H9 (cell line): ENCODE measurements around the gene BPIFB6. TPM values are rescaled to one million over a fixed set of nuclear protein-coding genes. Genes with fewer than 3 reads are reported as not detected.

Experiments used
- DNase-seq: peaks from one replicate; pipeline ENCODE4 v3.0.0-alpha.2; 2017
- H2AFZ ChIP-seq: one replicate; pipeline ENCODE4 v1.6.1; 2013; ENCODE audit warnings: mild to moderate bottlenecking, low read length, control low read depth, moderate library complexity
- H2AK5ac ChIP-seq: 2 replicates; pipeline ENCODE4 v1.6.1; 2013; ENCODE audit warnings: low read length, control low read depth, mixed read lengths; ENCODE audit not compliant: insufficient read length
- H2BK120ac ChIP-seq: one replicate; pipeline ENCODE4 v1.6.1; 2013; ENCODE audit warnings: low read depth, mild to moderate bottlenecking, low read length, control low read depth, inconsistent platforms; ENCODE audit not compliant: poor library complexity, severe bottlenecking
- H2BK12ac ChIP-seq: 2 replicates; pipeline ENCODE4 v1.6.1; 2013; ENCODE audit warnings: low read length, control low read depth, mixed read lengths, low read depth; ENCODE audit not compliant: insufficient read length
- H2BK15ac ChIP-seq: 2 replicates; pipeline ENCODE4 v1.6.1; 2013; ENCODE audit warnings: low read depth, low read length, control low read depth
- H2BK20ac ChIP-seq: one replicate; pipeline ENCODE4 v1.6.1; 2013; ENCODE audit warnings: low read depth, mild to moderate bottlenecking, low read length, control low read depth, inconsistent platforms; ENCODE audit not compliant: poor library complexity, severe bottlenecking
- H2BK5ac ChIP-seq: 2 replicates; pipeline ENCODE4 v1.6.1; 2013; ENCODE audit warnings: low read length, control low read depth, mixed read lengths; ENCODE audit not compliant: insufficient read length
- H3K14ac ChIP-seq: 2 replicates; pipeline ENCODE4 v1.6.1; 2013; ENCODE audit warnings: low read length, control low read depth; ENCODE audit not compliant: insufficient read depth
- H3K18ac ChIP-seq: 2 replicates; pipeline ENCODE4 v1.6.1; 2013; ENCODE audit warnings: low read depth, mild to moderate bottlenecking, mixed read lengths, low read length, control low read depth; ENCODE audit not compliant: insufficient read length
- H3K23ac ChIP-seq: 2 replicates; pipeline ENCODE4 v1.6.1; 2013; ENCODE audit warnings: low read length, control low read depth, mixed read lengths, low read depth; ENCODE audit not compliant: insufficient read length
- H3K23me2 ChIP-seq: 2 replicates; pipeline ENCODE4 v1.6.1; 2013; ENCODE audit warnings: low read depth, mild to moderate bottlenecking, mixed read lengths, low read length, control low read depth; ENCODE audit not compliant: insufficient read length, poor library complexity, severe bottlenecking
- H3K27ac ChIP-seq: 2 replicates; pipeline ENCODE4 v1.5.1; 2013; ENCODE audit warnings: low read length, control low read depth, mixed read lengths, low read depth; ENCODE audit not compliant: insufficient read length
- H3K27me3 ChIP-seq: 2 replicates; pipeline ENCODE4 v1.6.1; 2013; ENCODE audit warnings: low read length, control low read depth, inconsistent platforms; ENCODE audit not compliant: insufficient read depth
- H3K4ac ChIP-seq: 2 replicates; pipeline ENCODE4 v1.6.1; 2013; ENCODE audit warnings: low read depth, mild to moderate bottlenecking, control low read depth, inconsistent platforms, low read length, moderate library complexity
- H3K4me1 ChIP-seq: 2 replicates; pipeline ENCODE4 v1.6.1; 2013; ENCODE audit warnings: low read length, control low read depth, inconsistent platforms; ENCODE audit not compliant: insufficient read depth
- H3K4me2 ChIP-seq: 2 replicates; pipeline ENCODE4 v1.6.1; 2013; ENCODE audit warnings: low read length, control low read depth, mixed read lengths; ENCODE audit not compliant: insufficient read length, insufficient read depth
- H3K56ac ChIP-seq: 2 replicates; pipeline ENCODE4 v1.6.1; 2013; ENCODE audit warnings: low read depth, mild to moderate bottlenecking, mixed read lengths, low read length, control low read depth; ENCODE audit not compliant: insufficient read length
- H3K79me1 ChIP-seq: 2 replicates; pipeline ENCODE4 v1.6.1; 2013; ENCODE audit warnings: low read depth, mild to moderate bottlenecking, moderate library complexity, low read length, control low read depth, inconsistent platforms; ENCODE audit not compliant: insufficient read depth, poor library complexity, severe bottlenecking
- H3K79me2 ChIP-seq: 2 replicates; pipeline ENCODE4 v1.6.1; 2013; ENCODE audit warnings: low read length, control low read depth, inconsistent platforms; ENCODE audit not compliant: insufficient read depth
- H3K9ac ChIP-seq: 2 replicates; pipeline ENCODE4 v1.6.1; 2013; ENCODE audit warnings: low read length, control low read depth, mixed read lengths; ENCODE audit not compliant: insufficient read length; ENCODE audit errors: extremely low read depth
- H3K9me3 ChIP-seq: one replicate; pipeline ENCODE4 v1.6.1; 2013; ENCODE audit warnings: low read depth, low read length, inconsistent platforms; ENCODE audit not compliant: control insufficient read depth
- H3T11ph ChIP-seq: one replicate; pipeline ENCODE4 v1.6.1; 2013; ENCODE audit warnings: mild to moderate bottlenecking, low read length, control low read depth, inconsistent platforms
- H4K20me1 ChIP-seq: one replicate; pipeline ENCODE4 v1.6.1; 2013; ENCODE audit not compliant: control insufficient read depth, insufficient read length, insufficient read depth
- H4K5ac ChIP-seq: 2 replicates; pipeline ENCODE4 v1.6.1; 2013; ENCODE audit warnings: low read depth, mild to moderate bottlenecking, mixed read lengths, low read length, control low read depth; ENCODE audit not compliant: insufficient read length
- H4K8ac ChIP-seq: replicated peaks from 2 replicates; pipeline ENCODE4 v1.6.1; 2013; ENCODE audit warnings: low read length, control low read depth, mixed read lengths, low read depth; ENCODE audit not compliant: insufficient read length
- H4K91ac ChIP-seq: 2 replicates; pipeline ENCODE4 v1.6.1; 2013; ENCODE audit warnings: low read depth, mild to moderate bottlenecking, moderate library complexity, mixed read lengths, low read length, control low read depth; ENCODE audit not compliant: insufficient read length
- H3K27ac Mint-ChIP-seq, 3 experiments: 2 replicates in 2 of 3; 3 replicates in 1 of 3; pipeline ENCODE4 v1.8.0; 2020 to 2021; ENCODE audit warnings: mixed read lengths in 3 of 3, mild to moderate bottlenecking in 1 of 3, moderate library complexity in 1 of 3
- H3K27me3 Mint-ChIP-seq: 2 replicates; pipeline ENCODE4 v1.8.0; 2021; ENCODE audit warnings: low read depth, mild to moderate bottlenecking, moderate library complexity, mixed read lengths
- H3K36me3 Mint-ChIP-seq, 3 experiments: 2 replicates in 2 of 3; 3 replicates in 1 of 3; pipeline ENCODE4 v1.8.0; 2020 to 2021; ENCODE audit warnings: low read depth in 3 of 3, mixed read lengths in 3 of 3; ENCODE audit not compliant: insufficient read depth in 1 of 3
- H3K4me1 Mint-ChIP-seq, 2 experiments: 2 replicates each; pipeline ENCODE4 v1.8.0; 2020; ENCODE audit warnings: mixed read lengths in 2 of 2
- H3K4me3 Mint-ChIP-seq, 2 experiments: 2 replicates in 1 of 2; 3 replicates in 1 of 2; pipeline ENCODE4 v1.8.0; 2020 to 2021; ENCODE audit warnings: mild to moderate bottlenecking in 2 of 2, mixed read lengths in 2 of 2, moderate library complexity in 1 of 2
- H3K9me3 Mint-ChIP-seq, 2 experiments: 2 replicates in 1 of 2; 3 replicates in 1 of 2; pipeline ENCODE4 v1.8.0; 2020; ENCODE audit warnings: mild to moderate bottlenecking in 2 of 2, mixed read lengths in 2 of 2, moderate library complexity in 1 of 2
- CTCF ChIP-seq: fragments of 200-600 bp; sonication (generic); conservative IDR thresholded peaks from 3 replicates; pipeline ENCODE4 v1.8.0; 2021; ENCODE audit warnings: antibody characterized with exemption, mild to moderate bottlenecking
- WGBS: extraction: QIAGEN DNeasy Blood & Tissue Kit; methylation state at CpG from one replicate; pipeline ENCODE4 v1.1.7; 2013; ENCODE audit warnings: missing lambda C conversion rate, low lambda C conversion rate, mixed read lengths; ENCODE audit not compliant: insufficient read length; ENCODE audit errors: extremely low coverage; 5-methylcytosine and 5-hydroxymethylcytosine counted together
- total RNA-seq: library from RNA; stranded (reverse); gene quantifications from 2 replicates; pipeline ENCODE4 v1.2.1, GENCODE V29; 2021

BPIFB6 gene
- total RNA-seq, 1 experiment from 2014 or later = not detected

- no peak overlapping the region for H2AFZ ChIP-seq
- no peak overlapping the region for H3K23ac ChIP-seq
- no peaks in the 10 kb centered on the region for H4K20me1 ChIP-seq
- no peak overlapping the region for H2BK20ac ChIP-seq
- no peaks in the 10 kb centered on the region for H3K23me2 ChIP-seq
- no peak overlapping the region for H3K9ac ChIP-seq
- Mint-ChIP-seq H3K9me3 (no peaks in the 10 kb centered on the region), H3K4me3 (no peak overlapping the region), H3K36me3 (no peaks in the 10 kb centered on the region), H3K27ac (no peak overlapping the region), H3K4me1 (no peaks in the 10 kb centered on the region), H3K27me3 (no peaks in the 10 kb centered on the region; the same call in 1 of the 2 replicates)
- no peak overlapping the region for H2BK5ac ChIP-seq
- no peaks in the 10 kb centered on the region for H3K79me1 ChIP-seq
- H3K4me2 ChIP-seq = no peak overlapping the region
- no peak overlapping the region for H4K5ac ChIP-seq
- H3K56ac ChIP-seq = no peak overlapping the region
- H3K18ac ChIP-seq = no peak overlapping the region
- no peak overlapping the region for H3K4ac ChIP-seq
- no peaks in the 10 kb centered on the region for H3K9me3 ChIP-seq
- no peaks in the 10 kb centered on the region for H3K27me3 ChIP-seq
- no peak overlapping the region for H4K8ac ChIP-seq
- no peak overlapping the region for H3T11ph ChIP-seq
- no peak overlapping the region for H2BK12ac ChIP-seq
- no CpG with 5 or more reads among the region's 6 CpGs for WGBS
- H3K4me1 ChIP-seq = no peaks in the 10 kb centered on the region
- DNase-seq = no peak
- H2AK5ac ChIP-seq = no peak overlapping the region
- H3K27ac ChIP-seq = no peak overlapping the region
- no peak overlapping the region for H4K91ac ChIP-seq
- no peak for TF ChIP-seq CTCF
- H3K14ac ChIP-seq = no peak overlapping the region
- no peaks in the 10 kb centered on the region for H3K79me2 ChIP-seq
- H2BK120ac ChIP-seq = no peak overlapping the region
- no peak overlapping the region for H2BK15ac ChIP-seq
Measured at GRCh38 chr20:33063271-33063670, 31.8 kb downstream of the BPIFB6 start.
